HepG2 (cell line): Measurements from ENCODE around the gene TEX19. TPM values are rescaled to one million over a fixed set of nuclear protein-coding genes. Genes with fewer than 3 reads are reported as not detected.

Experiments
- HIVEP1 ChIP-seq: sonication (generic); formaldehyde crosslinking; IDR thresholded peaks from 2 replicates; pipeline ENCODE4 v1.4.0; 2020; ENCODE audit warnings: mild to moderate bottlenecking, missing genetic modification reagents
- HMG20A ChIP-seq: IDR thresholded peaks from 2 replicates; pipeline ENCODE4 v1.6.1; 2016; ENCODE audit warnings: borderline replicate concordance
- KDM2A ChIP-seq: sonication (generic); formaldehyde crosslinking; IDR thresholded peaks from 2 replicates; pipeline ENCODE4 v1.4.0; 2020; ENCODE audit warnings: low read depth, missing genetic modification reagents, borderline replicate concordance
- KIAA2018 ChIP-seq: sonication (generic); formaldehyde crosslinking; IDR thresholded peaks from 2 replicates; pipeline ENCODE4 v1.5.0; 2020; ENCODE audit warnings: mild to moderate bottlenecking, missing genetic modification reagents, borderline replicate concordance
- MED1 ChIP-seq: sonication (generic); formaldehyde crosslinking; IDR thresholded peaks from 2 replicates; pipeline ENCODE4 v1.4.0; 2020; ENCODE audit warnings: missing genetic modification reagents
- MED13 ChIP-seq: sonication (generic); formaldehyde crosslinking; IDR thresholded peaks from 2 replicates; pipeline ENCODE4 v1.5.0; 2020; ENCODE audit warnings: missing genetic modification reagents
- NBN ChIP-seq: fragments of 450-650 bp; conservative IDR thresholded peaks from 2 replicates; pipeline ENCODE4 v1.6.1; 2017
- ZNF460 ChIP-seq: sonication (generic); formaldehyde crosslinking; IDR thresholded peaks from 2 replicates; pipeline ENCODE4 v1.5.1; 2020; ENCODE audit warnings: missing genetic modification reagents, mild to moderate bottlenecking, borderline replicate concordance
- ZNF782 ChIP-seq: sonication (generic); formaldehyde crosslinking; IDR thresholded peaks from 2 replicates; pipeline ENCODE4 v1.4.0; 2020; ENCODE audit warnings: missing genetic modification reagents, mild to moderate bottlenecking, borderline replicate concordance
- polyA plus RNA-seq, 8 experiments: library from polyadenylated mRNA; depleted of rRNA in 3 of 8; stranded (reverse) in 7 of 8; unstranded in 1 of 8; fragments of >200 nt; fragmentation: Illumina TruSeq in 4 of 8; extraction: Trizol in 4 of 8; gene quantifications; 2 replicates each; pipeline versions ENCODE4 v1.2.1 to v1.2.3, GENCODE V29; 2011 to 2016; ENCODE audit warnings: low read depth in 4 of 8, missing spikeins in 1 of 8, mixed read lengths in 1 of 8; ENCODE audit not compliant: insufficient read depth in 1 of 8
- total RNA-seq, 5 experiments: library from RNA; depleted of rRNA; stranded (reverse); fragments of >200 nt; fragmentation: Illumina TruSeq; extraction: Trizol; gene quantifications; 2 replicates each; pipeline ENCODE4 v1.2.3, GENCODE V29; 2016; ENCODE audit warnings: low read depth in 1 of 5
- TF ChIP-seq, protein P1 (sequence below): sonication (generic); formaldehyde crosslinking; IDR thresholded peaks from 2 replicates; pipeline ENCODE4 v1.5.1; 2020; ENCODE audit warnings: mild to moderate bottlenecking, moderate library complexity, missing genetic modification reagents
- TF ChIP-seq, protein P2 (sequence below): sonication (generic); formaldehyde crosslinking; IDR thresholded peaks from 2 replicates; pipeline ENCODE4 v1.4.0; 2020; ENCODE audit warnings: missing genetic modification reagents; ENCODE audit errors: not compliant biosample characterization
- TF ChIP-seq, protein P3 (sequence below): sonication (generic); formaldehyde crosslinking; IDR thresholded peaks from 2 replicates; pipeline ENCODE4 v1.4.0; 2020; ENCODE audit warnings: missing genetic modification reagents
- TF ChIP-seq, protein P4 (sequence below): sonication (generic); formaldehyde crosslinking; IDR thresholded peaks from 2 replicates; pipeline ENCODE4 v1.8.0; 2022; ENCODE audit warnings: missing genetic modification reagents, mild to moderate bottlenecking, borderline replicate concordance

Gene TEX19
- total and polyA plus RNA-seq, 2 of the 13 experiments (the other 11 are each of a cell fraction or from before 2014, with no cell fraction given): 1.3 to 6.0 TPM

GRCh38 chr17:82384730-82385481 is 25.9 kb downstream of the TEX19 start (continued):
- TF ChIP-seq ZNF460 (CRISPR knock-in tag) (peak; percentile 15; the same call in 1 of the 2 replicates), HMG20A (CRISPR knock-in tag) (no peak), MED1 (CRISPR knock-in tag) (peak; percentile 77), NBN (no peak), MED13 (CRISPR knock-in tag) (peak; percentile 50; the same call in 1 of the 2 replicates), HIVEP1 (CRISPR knock-in tag) (peak; percentile 83), KIAA2018 (no peak), KDM2A (peak; percentile 59; the same call in 1 of the 2 replicates), ZNF782 (CRISPR knock-in tag) (0 out of 2 replicates have a peak, but pooled peaks have one; percentile 12)
- TF ChIP-seq, protein P1, sequence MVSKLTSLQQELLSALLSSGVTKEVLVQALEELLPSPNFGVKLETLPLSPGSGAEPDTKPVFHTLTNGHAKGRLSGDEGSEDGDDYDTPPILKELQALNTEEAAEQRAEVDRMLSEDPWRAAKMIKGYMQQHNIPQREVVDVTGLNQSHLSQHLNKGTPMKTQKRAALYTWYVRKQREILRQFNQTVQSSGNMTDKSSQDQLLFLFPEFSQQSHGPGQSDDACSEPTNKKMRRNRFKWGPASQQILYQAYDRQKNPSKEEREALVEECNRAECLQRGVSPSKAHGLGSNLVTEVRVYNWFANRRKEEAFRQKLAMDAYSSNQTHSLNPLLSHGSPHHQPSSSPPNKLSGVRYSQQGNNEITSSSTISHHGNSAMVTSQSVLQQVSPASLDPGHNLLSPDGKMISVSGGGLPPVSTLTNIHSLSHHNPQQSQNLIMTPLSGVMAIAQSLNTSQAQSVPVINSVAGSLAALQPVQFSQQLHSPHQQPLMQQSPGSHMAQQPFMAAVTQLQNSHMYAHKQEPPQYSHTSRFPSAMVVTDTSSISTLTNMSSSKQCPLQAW: peak; percentile 84
- TF ChIP-seq, protein P2, sequence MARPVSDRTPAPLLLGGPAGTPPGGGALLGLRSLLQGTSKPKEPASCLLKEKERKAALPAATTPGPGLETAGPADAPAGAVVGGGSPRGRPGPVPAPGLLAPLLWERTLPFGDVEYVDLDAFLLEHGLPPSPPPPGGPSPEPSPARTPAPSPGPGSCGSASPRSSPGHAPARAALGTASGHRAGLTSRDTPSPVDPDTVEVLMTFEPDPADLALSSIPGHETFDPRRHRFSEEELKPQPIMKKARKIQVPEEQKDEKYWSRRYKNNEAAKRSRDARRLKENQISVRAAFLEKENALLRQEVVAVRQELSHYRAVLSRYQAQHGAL (CRISPR knock-in tag): no peak
- TF ChIP-seq, protein P3, sequence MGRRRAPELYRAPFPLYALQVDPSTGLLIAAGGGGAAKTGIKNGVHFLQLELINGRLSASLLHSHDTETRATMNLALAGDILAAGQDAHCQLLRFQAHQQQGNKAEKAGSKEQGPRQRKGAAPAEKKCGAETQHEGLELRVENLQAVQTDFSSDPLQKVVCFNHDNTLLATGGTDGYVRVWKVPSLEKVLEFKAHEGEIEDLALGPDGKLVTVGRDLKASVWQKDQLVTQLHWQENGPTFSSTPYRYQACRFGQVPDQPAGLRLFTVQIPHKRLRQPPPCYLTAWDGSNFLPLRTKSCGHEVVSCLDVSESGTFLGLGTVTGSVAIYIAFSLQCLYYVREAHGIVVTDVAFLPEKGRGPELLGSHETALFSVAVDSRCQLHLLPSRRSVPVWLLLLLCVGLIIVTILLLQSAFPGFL: no peak; the same call in 1 of the 2 replicates
- TF ChIP-seq, protein P4, sequence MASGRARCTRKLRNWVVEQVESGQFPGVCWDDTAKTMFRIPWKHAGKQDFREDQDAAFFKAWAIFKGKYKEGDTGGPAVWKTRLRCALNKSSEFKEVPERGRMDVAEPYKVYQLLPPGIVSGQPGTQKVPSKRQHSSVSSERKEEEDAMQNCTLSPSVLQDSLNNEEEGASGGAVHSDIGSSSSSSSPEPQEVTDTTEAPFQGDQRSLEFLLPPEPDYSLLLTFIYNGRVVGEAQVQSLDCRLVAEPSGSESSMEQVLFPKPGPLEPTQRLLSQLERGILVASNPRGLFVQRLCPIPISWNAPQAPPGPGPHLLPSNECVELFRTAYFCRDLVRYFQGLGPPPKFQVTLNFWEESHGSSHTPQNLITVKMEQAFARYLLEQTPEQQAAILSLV (CRISPR knock-in tag): peak; percentile 84; the same call in 1 of the 2 replicates
